ENCODE measurements around the gene PLA2G3. TPM values are rescaled to one million over a fixed set of nuclear protein-coding genes. Genes with fewer than 3 reads are reported as not detected.

Gene PLA2G3
- total and polyA plus RNA-seq, 2 donors (not counting 3 experiments of a cell fraction or from before 2014, with no cell fraction given) = 0.75 to 0.84 TPM

GRCh38 chr22:31143038-31143437, 2.7 kb upstream of the PLA2G3 start:
- H3K4me2 ChIP-seq (ENCODE audit: insufficient read depth, low read length) = no peak overlapping the region
- H3K27me3 ChIP-seq (ENCODE audit: control insufficient read depth in 2 of 2, insufficient read depth in 2 of 2, low read length in 2 of 2) = no peaks in the 10 kb centered on the region
- intact Hi-C loops (cut with micrococcal nuclease) (no loop called here), dilution Hi-C loops (cut with MboI; ENCODE audit: extremely low pct_ligation_motif_present, low sequenced_read_pairs) (no loop called here)
- H3K4me1 ChIP-seq (ENCODE audit: control insufficient read depth, extremely low read depth, insufficient read depth, low read length) = no peaks in the 10 kb centered on the region
- H3K9me3 ChIP-seq (replicated peaks; ENCODE audit: control insufficient read depth, insufficient read depth, low read length) = no peaks in the 10 kb centered on the region
- no peaks in the 10 kb centered on the region for H4K20me1 ChIP-seq (replicated peaks; ENCODE audit: control insufficient read depth, extremely low read depth, insufficient read depth, low read length)
- H2AFZ ChIP-seq (ENCODE audit: low read depth, low read length) = no peak overlapping the region
- H3K79me2 ChIP-seq (ENCODE audit: control insufficient read depth, insufficient read depth, low read length) = no peaks in the 10 kb centered on the region
- no peaks in the 10 kb centered on the region for H3K36me3 ChIP-seq (ENCODE audit: control insufficient read depth in 2 of 2, extremely low read depth in 1 of 2, insufficient read depth in 2 of 2, low read length in 2 of 2)
- H3K9me1 ChIP-seq (replicated peaks; ENCODE audit: control insufficient read depth, extremely low read depth, insufficient read depth, low read length) = no peaks in the 10 kb centered on the region
- ChIA-PET POLR2A (no interaction called here), CTCF (interaction anchor here (1.5 to 5.6 kb wide), 3 partner anchors 12 to 58 kb away, joined by 3 to 30 read pairs (median 6); partner anchors contain the start of gene SELENOM)
- H3K4me3 ChIP-seq (replicated peaks in 1 of 3; ENCODE audit: insufficient read depth in 1 of 3, low read depth in 1 of 3, low read length in 3 of 3) = no peak overlapping the region
- BruUV-seq (replicated peaks) = no TSS peak
- FAIRE-seq (peak; percentile 42), DNase-seq (ENCODE audit: low read depth, low spot score) (no peak)
- H3K9ac ChIP-seq (replicated peaks; ENCODE audit: extremely low read depth, insufficient read depth, low read length) = no peak overlapping the region
- H3K27ac ChIP-seq (ENCODE audit: insufficient read depth, low read depth, low read length) = no peak overlapping the region
- TF ChIP-seq EZH2 (IDR thresholded peaks at IDR 0.05; ENCODE audit: borderline replicate concordance, low read depth, low read length, severe bottlenecking) (no peak), GATA2 (IDR thresholded peaks at IDR 0.05; ENCODE audit: insufficient read depth, insufficient read length, low read depth, low read length) (no peak), JUN (IDR thresholded peaks at IDR 0.05; ENCODE audit: borderline replicate concordance, insufficient read depth, insufficient read length, low read depth) (no peak), MAX (IDR thresholded peaks at IDR 0.05; ENCODE audit: insufficient read depth, insufficient read length) (no peak)

- no peak for TF ChIP-seq MAX (IDR thresholded peaks at IDR 0.05; ENCODE audit: insufficient read depth, insufficient read length)
- no peak for TF ChIP-seq EZH2 (IDR thresholded peaks at IDR 0.05; ENCODE audit: borderline replicate concordance, low read depth, low read length, severe bottlenecking)
- TF ChIP-seq POLR2AphosphoS5 (IDR thresholded peaks at IDR 0.05; ENCODE audit: insufficient read depth, low read depth, low read length) = no peak
- no peak for TF ChIP-seq GATA2 (IDR thresholded peaks at IDR 0.05; ENCODE audit: insufficient read depth, insufficient read length, low read depth, low read length)
- TF ChIP-seq JUN (IDR thresholded peaks at IDR 0.05; ENCODE audit: borderline replicate concordance, insufficient read depth, insufficient read length, low read depth) = no peak
- TF ChIP-seq MYC (IDR thresholded peaks at IDR 0.05; ENCODE audit: low read depth, low read length) = no peak
- no peak for TF ChIP-seq POLR2A (IDR thresholded peaks at IDR 0.05; ENCODE audit: low read depth, low read length)
- TF ChIP-seq FOS (IDR thresholded peaks at IDR 0.05; ENCODE audit: borderline replicate concordance, insufficient read depth, low read length) = no peak
- TF ChIP-seq CTCF (IDR thresholded peaks at IDR 0.05; ENCODE audit: extremely low read depth in 1 of 2, insufficient read depth in 1 of 2, low read depth in 1 of 2, low read length in 2 of 2) = no peak
- H3K36me3 ChIP-seq (ENCODE audit: control insufficient read depth in 2 of 2, extremely low read depth in 1 of 2, insufficient read depth in 2 of 2, low read length in 2 of 2) = no peaks in the 10 kb centered on the region
- BruUV-seq (replicated peaks) = no TSS peak
- H3K27me3 ChIP-seq (ENCODE audit: control insufficient read depth in 2 of 2, insufficient read depth in 2 of 2, low read length in 2 of 2) = no peaks in the 10 kb centered on the region
- no peaks in the 10 kb centered on the region for H3K9me1 ChIP-seq (replicated peaks; ENCODE audit: control insufficient read depth, extremely low read depth, insufficient read depth, low read length)
- no peak overlapping the region for H3K4me2 ChIP-seq (ENCODE audit: insufficient read depth, low read length)
- no peaks in the 10 kb centered on the region for H3K9me3 ChIP-seq (replicated peaks; ENCODE audit: control insufficient read depth, insufficient read depth, low read length)
- no peak for FAIRE-seq
- dilution Hi-C loops (cut with MboI; ENCODE audit: extremely low pct_ligation_motif_present, low sequenced_read_pairs) = no loop called here
- DNase-seq (ENCODE audit: low read depth, low spot score) = no peak
- no peak overlapping the region for H2AFZ ChIP-seq (ENCODE audit: low read depth, low read length)
- no peak overlapping the region for H3K27ac ChIP-seq (ENCODE audit: insufficient read depth, low read depth, low read length)
- H4K20me1 ChIP-seq (replicated peaks; ENCODE audit: control insufficient read depth, extremely low read depth, insufficient read depth, low read length) = no peaks in the 10 kb centered on the region
- H3K4me1 ChIP-seq (ENCODE audit: control insufficient read depth, extremely low read depth, insufficient read depth, low read length) = no peaks in the 10 kb centered on the region
- POLR2A ChIA-PET = no interaction called here
- no peaks in the 10 kb centered on the region for H3K79me2 ChIP-seq (ENCODE audit: control insufficient read depth, insufficient read depth, low read length)
- intact Hi-C loops (cut with micrococcal nuclease) = no loop called here
- H3K9ac ChIP-seq (replicated peaks; ENCODE audit: extremely low read depth, insufficient read depth, low read length) = no peak overlapping the region
- no peak overlapping the region for H3K4me3 ChIP-seq (replicated peaks in 1 of 3; ENCODE audit: insufficient read depth in 1 of 3, low read depth in 1 of 3, low read length in 3 of 3)
- CTCF ChIA-PET = interaction anchor here (1.5 to 5.6 kb wide), 2 partner anchors 34 to 57 kb away, joined by 3 to 30 read pairs; partner anchors contain the start of gene SELENOM
These were observed 2.0 kb upstream of the PLA2G3 start for GRCh38 chr22:31142285-31142684.
